Sigmoid colon (tissue), 4 donors: Measurements from ENCODE around the gene POLN.

Source experiments
- EP300 ChIP-seq, 4 donors: sonication (generic); formaldehyde crosslinking; IDR thresholded peaks; one replicate each; pipeline ENCODE4 v1.6.1; 2017; ENCODE audit warnings: antibody characterized with exemption in 4 of 4
- POLR2A ChIP-seq, 2 donors: fragments of 450-650 bp; IDR thresholded peaks; one replicate each; pipeline ENCODE4 v1.6.1; 2016; ENCODE audit warnings: antibody characterized with exemption in 2 of 2, mild to moderate bottlenecking in 2 of 2, moderate library complexity in 2 of 2
- POLR2AphosphoS5 ChIP-seq, 4 donors: sonication (generic); formaldehyde crosslinking; IDR thresholded peaks; one replicate each; pipeline ENCODE4 v1.6.1; 2017; ENCODE audit warnings: antibody characterized with exemption in 4 of 4
- TF ChIP-seq, protein P1 (sequence below), 4 experiments: fragments of 450-650 bp in 3 of 4; fragments of 200-600 bp in 1 of 4; IDR thresholded peaks; one replicate each; pipeline ENCODE4 v1.5.1; 2016 to 2019; ENCODE audit warnings: antibody characterized with exemption in 4 of 4, mild to moderate bottlenecking in 3 of 4, moderate library complexity in 2 of 4

- TF ChIP-seq, protein P1, sequence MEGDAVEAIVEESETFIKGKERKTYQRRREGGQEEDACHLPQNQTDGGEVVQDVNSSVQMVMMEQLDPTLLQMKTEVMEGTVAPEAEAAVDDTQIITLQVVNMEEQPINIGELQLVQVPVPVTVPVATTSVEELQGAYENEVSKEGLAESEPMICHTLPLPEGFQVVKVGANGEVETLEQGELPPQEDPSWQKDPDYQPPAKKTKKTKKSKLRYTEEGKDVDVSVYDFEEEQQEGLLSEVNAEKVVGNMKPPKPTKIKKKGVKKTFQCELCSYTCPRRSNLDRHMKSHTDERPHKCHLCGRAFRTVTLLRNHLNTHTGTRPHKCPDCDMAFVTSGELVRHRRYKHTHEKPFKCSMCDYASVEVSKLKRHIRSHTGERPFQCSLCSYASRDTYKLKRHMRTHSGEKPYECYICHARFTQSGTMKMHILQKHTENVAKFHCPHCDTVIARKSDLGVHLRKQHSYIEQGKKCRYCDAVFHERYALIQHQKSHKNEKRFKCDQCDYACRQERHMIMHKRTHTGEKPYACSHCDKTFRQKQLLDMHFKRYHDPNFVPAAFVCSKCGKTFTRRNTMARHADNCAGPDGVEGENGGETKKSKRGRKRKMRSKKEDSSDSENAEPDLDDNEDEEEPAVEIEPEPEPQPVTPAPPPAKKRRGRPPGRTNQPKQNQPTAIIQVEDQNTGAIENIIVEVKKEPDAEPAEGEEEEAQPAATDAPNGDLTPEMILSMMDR (IDR thresholded peaks at IDR 0.05): no peak
- no peak for TF ChIP-seq POLR2A (IDR thresholded peaks at IDR 0.05)
- TF ChIP-seq EP300 (IDR thresholded peaks at IDR 0.05): no peak
- no peak for TF ChIP-seq POLR2AphosphoS5 (IDR thresholded peaks at IDR 0.05)
Observed at GRCh38 chr4:2270341-2271165, 28.6 kb upstream of the POLN start.
